ENCODE results near the gene NCS1.

- TF ChIP-seq GATA2 (IDR thresholded peaks at IDR 0.05; ENCODE audit: low read depth, low read length) (no peak), GATA3 (IDR thresholded peaks at IDR 0.05; ENCODE audit: low read depth, low read length) (no peak)
These were observed 32.8 kb downstream of the NCS1 start for GRCh38 chr9:130204959-130205358.

Measured in SH-SY5Y (cell line).